ENCODE results near the gene NME9.

DNA sequence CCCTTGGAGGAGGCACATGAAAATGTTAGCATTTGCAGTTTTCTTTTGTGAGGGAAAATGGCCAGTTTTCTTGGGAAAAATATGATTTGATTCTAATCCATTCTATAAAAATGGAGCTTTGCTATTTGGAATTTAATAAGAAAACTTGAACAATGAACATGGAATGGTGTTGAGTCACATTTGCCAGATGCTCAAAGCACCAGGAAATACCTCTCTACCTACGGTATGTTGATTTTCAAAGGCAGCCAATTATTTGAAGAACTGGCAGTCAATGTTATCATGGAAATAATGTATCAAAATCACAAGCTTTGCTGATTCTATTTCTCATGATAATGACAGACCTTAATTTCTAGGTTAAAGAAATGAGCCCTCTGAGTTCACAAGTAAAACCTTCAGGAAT lies 14.9 kb downstream of the NME9 start:
- no peak for TF ChIP-seq REST (IDR thresholded peaks at IDR 0.05; ENCODE audit: insufficient replicate concordance, low read depth)
- TF ChIP-seq, protein P1, sequence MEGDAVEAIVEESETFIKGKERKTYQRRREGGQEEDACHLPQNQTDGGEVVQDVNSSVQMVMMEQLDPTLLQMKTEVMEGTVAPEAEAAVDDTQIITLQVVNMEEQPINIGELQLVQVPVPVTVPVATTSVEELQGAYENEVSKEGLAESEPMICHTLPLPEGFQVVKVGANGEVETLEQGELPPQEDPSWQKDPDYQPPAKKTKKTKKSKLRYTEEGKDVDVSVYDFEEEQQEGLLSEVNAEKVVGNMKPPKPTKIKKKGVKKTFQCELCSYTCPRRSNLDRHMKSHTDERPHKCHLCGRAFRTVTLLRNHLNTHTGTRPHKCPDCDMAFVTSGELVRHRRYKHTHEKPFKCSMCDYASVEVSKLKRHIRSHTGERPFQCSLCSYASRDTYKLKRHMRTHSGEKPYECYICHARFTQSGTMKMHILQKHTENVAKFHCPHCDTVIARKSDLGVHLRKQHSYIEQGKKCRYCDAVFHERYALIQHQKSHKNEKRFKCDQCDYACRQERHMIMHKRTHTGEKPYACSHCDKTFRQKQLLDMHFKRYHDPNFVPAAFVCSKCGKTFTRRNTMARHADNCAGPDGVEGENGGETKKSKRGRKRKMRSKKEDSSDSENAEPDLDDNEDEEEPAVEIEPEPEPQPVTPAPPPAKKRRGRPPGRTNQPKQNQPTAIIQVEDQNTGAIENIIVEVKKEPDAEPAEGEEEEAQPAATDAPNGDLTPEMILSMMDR (IDR thresholded peaks at IDR 0.05; ENCODE audit: insufficient read depth, low read length): no peak
- no peak for TF ChIP-seq POLR2AphosphoS5 (IDR thresholded peaks at IDR 0.05; ENCODE audit: low read depth)

Data from HL-60 (cell line).